GM21528 (cell line): ENCODE results near the gene CPLANE2.
"Not testable (repeated sequence)": the region's sequence is repeated elsewhere in the genome, so short reads cannot be mapped to it uniquely, and the experiment has no call there.

Experiments
- ATAC-seq: cut with Tn5 transposase; IDR thresholded peaks from one replicate; pipeline ENCODE4 v1.9.1; 2021; ENCODE audit warnings: mild to moderate bottlenecking, moderate library complexity; ENCODE audit not compliant: unreplicated experiment, low FRiP score

CPLANE2 gene

DNA sequence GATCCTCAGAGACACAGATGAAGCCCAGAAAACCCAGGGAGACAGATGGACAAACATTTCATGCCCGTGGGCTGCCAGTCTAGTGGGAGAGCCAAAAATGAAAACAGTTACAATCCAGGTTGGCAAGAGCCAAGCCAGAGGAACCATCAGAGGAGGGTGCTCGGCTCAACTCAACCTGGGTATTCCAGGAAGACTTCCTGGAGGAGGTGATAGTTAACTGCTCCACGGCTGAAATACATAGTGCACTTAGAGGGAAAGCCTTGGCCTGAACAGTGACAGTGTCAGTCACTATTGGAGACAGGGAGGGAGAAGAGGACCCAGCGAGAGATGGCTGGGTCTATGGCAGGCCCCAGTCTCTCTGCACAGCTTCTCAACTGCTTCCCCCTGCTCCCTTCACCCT, 26.4 kb downstream of the CPLANE2 start:
- ATAC-seq = no peak

DNA sequence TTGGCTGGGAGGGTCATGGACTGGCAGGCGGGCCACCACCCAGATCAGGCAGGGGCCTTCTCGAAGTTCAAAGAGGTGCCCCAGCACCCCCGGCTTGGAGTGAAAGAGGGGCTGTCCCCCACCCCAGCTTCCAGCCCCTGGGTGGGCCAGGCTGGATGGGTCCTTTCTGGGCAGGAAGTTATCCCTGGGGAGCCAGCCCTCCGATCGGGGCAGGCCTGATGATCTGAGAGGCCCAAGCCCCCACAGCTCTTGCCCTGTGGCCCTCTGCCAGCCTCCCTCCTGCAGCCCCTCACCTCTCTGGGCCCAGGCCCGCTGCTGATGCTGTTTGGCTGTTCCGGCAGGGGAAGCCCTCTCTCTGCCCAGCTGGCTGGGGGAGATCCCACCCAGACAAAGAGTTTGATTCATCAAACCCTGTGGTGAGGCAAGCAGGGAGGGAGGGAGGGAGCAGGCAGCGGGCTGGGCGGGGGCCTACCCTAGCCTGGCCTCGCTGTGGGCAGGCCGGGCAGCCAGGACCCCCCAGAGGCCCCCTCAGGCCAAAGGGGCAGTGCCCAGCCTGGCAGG, 27.1 kb downstream of the CPLANE2 start:
- ATAC-seq = no peak

DNA sequence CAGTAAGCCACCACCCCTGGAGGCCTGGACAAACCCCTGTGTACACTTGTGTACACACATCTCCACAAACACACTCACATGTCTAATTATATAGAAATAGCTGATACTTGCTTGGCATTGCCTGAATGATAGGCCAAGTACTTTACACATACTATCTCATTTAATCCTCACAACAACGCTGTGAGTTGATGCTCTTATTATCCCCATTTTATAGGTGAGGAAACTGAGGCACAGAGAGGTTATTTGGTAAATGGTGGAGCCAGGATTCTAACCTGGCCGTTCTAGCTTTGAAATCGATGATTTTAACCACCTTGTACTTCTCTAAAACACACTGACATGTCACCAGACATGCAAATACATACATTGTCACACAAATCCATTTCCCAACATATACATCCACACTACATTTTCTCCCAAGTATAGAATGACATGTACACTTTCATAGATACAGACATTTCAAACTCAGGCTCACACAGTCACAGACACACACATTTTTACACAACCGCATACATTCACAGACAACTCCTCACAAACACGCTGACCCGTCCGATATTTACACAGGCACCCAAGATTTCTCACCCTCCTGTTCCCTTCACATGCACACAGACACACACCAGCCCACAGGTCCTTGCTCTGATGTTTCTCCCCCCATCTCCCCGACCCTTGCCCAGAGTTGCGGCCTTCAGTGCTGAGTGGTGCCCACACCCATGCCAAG, 27.7 kb downstream of the CPLANE2 start:
- no peak for ATAC-seq

DNA sequence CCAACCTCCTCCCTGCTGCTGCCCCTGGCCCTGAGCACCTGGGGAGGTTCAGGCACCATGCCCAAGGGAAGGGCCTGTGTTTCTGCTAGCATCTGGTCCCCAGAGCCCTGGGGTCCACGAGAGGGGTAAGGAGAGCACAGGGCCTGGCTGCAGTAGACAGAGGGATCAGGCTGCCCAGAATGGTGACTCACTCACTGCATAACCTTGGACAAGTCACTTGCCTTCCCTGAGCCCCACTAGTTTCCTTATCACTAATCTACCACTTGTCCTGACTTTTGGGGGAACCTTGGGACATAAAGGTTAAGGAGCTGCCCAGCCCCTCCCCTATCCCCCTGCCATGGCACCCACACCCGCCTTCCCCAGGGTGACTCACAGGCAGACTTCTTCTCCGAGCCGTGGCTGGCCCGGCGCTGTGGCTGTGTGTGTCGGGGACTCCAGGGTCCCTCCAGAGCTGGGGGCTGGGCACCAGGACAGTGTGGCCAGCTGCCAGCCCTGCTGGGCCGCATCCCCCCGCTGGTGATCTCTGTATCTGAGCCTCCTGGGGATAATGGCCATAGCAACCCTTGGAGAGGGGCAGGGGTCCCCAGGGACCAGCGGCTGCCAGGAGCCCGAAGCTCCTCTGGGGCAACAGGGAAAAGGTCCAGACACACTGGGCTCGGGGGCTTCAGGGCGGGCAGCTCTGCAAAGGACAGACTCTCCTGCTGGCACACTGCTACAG, 28.6 kb downstream of the CPLANE2 start:
- no peak for ATAC-seq

DNA sequence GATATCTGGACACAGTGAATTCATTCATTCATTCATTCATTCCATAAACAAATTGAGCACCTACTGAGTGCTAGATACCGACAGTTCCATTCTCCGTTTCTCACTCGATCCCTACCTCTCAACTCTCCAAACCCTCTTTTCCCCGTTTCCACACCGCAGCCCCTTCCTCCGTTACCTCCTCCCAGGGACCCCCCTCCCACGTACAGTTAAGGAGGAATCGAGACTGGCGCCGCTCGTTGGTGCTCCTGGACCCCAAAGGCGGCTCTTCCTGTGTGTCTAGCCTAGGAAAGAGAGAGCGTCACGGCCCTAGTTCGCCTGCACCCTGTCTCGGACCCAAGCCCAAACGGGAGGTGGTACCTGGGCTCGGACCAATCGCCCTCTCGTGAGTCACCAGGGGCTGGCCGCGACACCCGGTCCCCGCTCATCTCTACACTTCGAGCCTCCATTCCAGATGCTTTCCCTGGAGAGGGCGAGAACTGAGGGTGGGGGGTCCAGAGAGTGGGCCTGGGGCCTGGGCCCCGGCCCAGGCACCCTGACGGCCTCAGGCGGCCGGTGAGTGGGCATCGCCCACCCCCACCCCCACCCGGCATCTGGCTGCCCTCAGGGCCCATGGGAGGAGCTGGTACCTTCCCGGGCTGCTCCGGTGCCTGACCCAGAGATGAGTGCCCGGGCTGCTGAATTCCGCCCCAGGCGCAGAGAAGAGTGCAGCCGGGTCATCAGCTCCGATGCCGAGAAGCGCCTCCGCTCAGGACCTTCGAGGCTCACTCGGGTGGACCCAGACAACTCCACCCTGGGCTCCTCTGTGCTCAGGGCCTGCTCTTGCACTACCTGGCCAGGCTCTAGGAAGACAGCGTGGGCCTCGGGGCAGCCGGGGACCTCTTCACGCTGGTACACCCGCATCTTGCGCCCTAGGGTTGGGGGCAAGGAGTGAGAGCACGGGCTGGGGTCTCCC, 29.4 kb downstream of the CPLANE2 start:
- no peak for ATAC-seq

DNA sequence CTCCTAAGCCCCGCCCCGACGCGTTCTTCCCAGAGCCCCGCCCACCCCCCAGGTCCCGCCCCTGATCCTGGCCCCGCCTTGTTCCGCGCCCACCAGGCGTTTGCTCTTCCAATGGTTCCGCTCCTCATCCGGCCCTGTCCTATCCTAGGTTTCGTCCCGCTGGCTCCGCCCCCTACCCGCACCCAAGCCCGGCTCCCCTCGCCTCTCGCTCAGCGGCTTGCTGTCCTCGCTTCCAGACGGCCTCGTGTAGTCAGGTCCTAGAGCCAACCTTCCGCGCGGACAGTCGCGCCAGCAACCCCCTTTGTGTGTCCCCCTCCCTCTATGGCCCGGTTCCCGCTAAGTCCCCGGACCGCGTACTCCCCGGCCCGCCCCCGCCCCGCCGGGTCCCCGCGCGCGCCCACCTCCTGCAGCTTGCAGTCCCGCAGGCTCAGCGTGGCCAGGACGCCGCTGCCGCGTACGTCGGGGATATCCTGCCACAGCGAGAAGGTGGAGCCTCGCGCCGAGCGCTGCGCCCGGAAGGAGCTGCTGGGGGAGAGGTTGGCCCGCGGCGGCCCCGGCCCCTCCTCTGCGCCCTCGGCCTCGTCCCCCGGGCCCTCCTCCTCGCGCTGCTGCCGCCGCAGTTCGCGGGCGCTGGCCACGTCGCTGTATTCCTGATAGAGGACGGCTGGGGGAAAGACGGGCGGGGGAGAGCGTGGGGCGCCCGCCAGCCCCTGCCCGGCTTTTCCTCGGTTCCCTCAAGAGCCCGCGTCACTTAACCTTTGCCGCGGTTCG, 30.3 kb downstream of the CPLANE2 start:
- ATAC-seq = peak; percentile 64

DNA sequence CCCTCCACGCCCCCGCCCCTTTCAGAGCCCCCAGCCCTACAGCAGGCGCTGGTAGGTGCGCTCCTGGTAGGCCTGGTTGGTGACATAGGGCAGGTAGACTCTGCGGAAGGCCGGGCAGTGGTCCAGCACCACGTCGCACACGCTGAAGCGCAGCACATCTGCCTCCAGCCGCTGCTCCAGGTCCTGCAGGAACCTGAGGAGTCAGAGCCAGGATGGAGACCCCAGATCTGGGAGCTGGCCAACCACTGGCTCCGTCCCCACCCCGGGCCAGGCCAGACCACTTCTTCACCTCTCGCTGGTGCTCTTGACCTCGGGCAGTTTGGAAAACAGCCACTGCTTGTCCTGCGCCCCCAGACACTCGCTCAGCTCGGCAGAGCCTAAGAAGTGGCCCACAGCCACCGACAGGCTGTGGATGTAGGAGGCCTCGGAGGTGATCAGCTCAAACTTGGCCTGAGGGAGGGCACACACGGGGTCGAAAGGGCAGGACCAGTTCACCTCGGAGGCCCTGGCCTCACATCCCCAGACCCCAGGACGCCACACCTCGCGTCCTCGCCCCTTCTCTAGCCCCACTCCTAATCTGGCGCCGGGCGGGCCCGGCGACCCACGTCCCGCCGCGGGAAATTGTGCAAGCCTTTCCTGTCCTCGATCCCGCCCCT, 31.0 kb downstream of the CPLANE2 start:
- no peak for ATAC-seq

DNA sequence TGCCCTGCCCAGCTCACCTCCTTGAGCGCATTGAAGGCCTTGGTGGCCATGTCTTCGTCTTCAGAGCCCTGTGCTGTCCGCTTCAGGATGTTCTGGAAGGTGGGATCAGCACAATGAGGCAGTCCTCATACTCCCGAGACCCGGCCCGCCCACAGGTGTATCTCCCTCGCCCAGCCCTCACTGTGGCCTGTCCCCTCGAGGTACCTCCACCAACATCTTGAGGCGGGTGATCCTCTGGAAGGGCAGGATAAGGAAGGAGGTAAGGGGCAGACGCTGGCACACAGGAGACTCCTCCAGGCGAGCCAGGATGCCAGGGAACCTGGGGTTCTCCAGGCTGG, 31.7 kb downstream of the CPLANE2 start:
- no peak for ATAC-seq

DNA sequence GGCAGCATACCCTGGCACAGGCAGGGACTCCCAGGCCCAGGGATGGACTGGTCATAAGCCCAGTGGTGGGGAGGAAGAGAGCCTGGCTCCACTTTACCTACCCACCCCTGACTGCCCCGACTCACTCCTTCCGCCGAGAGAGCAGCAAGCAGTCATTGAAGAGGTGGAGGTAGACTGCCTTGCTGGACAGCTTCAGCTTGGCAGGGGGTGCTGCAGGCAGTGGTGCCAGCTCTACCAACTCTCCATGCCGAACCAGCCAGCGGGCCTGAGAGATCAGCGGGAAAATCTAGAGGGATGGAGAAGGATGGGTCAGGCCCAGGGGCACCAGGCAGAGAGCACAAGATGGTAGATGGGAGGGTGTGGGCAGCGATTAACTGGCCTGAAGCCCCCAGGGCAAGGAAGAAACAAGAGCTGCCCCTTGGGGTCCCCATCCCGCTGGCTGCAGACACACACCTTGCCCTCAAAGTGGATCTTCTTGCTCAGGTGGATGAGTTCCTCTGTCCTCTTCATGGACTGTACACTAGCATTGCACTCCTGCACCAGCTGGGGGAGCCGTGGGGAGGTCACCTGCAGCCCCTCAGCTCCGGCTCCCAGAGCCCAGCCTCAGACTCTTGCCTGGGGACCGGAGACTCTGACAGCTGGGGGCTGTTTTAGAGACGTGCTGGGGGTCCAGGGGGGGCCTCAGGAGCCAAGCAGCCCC, 32.2 kb downstream of the CPLANE2 start:
- no peak for ATAC-seq

DNA sequence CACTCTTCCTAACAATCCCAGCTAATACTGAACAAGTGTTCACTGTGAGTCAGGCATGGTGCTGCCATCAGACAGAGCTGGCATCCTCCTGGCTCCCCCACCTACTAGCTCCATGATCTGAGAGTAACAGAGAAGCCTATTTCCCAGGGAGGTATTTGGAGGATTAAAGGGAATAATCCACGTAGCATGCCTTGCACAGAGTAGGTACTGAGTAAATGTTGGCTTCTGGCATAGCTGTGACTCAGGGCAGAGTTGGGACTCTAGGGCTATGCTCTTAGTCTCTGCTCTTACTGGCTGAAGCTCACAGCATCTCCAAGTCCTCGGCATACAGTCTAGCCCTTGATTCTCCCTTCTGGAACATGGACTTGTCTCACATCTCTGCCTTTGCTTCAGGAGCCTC, 32.8 kb downstream of the CPLANE2 start:
- ATAC-seq = no peak

DNA sequence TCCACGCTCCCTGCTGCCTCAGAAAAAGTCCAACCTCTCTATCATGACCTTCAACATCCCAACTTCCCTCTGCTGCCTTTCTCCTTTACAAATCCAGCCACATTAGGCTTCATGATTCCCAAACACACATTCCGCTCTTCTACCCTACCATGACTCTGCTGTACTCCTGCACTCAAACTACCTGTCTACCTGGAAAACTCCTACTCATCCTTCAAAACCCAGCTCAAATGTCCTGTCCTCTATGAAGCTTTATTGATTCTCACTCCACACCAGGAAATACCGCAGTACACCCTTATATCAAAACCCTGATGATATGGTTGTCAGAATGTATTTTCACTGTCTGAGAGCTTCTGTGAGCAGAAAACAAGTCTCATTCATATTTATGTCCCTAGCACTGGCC, 33.4 kb downstream of the CPLANE2 start:
- ATAC-seq = no peak

DNA sequence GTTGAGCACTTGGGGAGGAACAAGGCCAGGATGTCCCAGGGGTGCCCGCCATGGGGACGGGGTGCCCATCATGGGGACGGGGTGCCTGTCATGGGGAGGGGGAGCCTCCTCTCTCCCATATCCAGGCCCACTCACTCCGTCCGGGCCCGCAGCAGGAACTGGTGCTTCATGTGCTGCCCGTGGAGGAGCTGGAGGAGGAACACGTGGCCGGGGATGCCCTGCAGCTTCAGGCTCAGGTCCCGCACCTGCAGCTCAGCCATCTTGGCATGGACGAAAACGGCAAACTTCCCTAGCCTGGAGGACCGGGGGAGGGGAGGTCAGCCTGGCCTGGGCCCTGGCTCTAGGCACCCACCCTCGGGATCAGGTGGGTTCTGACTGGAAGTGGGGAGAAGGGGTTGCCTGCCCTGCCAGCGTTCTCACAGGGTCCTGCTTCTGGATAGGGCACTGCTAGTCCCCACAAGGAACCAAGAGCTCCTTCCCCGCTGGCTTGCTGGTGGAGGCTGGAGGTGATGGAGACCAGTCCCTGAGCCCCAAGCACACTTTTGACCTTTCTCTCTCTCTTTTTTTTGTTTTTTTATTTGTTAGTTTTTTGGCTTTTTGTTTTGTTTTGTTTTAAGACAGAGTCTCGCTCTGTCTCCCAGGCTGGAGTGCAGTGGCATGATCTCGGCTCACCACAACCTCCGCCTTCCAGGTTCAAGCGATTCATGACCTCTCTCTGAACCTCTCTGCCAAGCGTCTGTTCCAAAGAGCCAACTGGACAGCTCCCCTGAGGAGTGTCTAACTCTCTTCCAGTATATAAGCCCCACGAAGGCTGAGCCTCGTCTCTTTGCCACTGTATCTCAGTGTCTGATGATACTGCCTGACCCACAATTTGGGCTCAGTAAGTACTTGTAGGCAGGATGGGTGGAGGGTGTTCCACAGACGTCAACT, 34.4 kb downstream of the CPLANE2 start:
- no peak for ATAC-seq

DNA sequence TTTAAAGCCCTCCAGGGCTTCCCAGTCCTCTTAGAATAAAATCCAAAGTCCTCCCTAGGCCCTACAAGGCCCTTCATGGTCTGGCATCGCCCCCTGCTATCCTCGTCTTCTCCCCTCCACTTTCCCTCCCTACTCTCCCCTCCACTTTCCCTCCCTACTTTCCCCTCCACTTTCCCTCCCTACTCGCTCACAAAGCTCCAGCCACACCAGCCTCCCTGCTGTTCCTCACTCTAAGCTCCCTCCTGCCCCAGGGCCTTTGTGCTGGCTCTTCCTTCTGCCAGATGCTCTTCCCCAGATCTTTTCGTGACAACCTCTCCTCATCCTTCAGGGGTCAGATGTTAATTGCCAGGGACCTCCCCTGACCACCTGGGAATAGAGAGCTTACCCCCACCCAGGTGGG, 37.3 kb downstream of the CPLANE2 start:
- ATAC-seq = no peak

DNA sequence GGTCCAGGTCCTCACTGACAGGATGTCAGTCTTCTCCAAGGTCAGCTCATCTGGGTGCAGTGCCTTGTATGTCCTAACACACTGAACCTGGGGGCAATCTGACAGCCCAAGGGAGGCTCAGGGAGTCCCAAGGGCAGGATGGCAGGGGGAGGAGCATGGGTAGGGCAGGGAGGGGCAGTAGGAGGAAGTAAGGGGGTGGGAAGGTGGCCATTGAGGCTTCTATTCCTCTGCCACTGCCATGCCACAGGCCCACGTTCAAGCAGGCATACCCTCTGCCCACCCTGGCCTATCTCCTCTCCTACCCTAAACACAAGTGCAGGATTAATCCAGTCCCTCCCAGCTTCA, 37.9 kb downstream of the CPLANE2 start:
- no peak for ATAC-seq

DNA sequence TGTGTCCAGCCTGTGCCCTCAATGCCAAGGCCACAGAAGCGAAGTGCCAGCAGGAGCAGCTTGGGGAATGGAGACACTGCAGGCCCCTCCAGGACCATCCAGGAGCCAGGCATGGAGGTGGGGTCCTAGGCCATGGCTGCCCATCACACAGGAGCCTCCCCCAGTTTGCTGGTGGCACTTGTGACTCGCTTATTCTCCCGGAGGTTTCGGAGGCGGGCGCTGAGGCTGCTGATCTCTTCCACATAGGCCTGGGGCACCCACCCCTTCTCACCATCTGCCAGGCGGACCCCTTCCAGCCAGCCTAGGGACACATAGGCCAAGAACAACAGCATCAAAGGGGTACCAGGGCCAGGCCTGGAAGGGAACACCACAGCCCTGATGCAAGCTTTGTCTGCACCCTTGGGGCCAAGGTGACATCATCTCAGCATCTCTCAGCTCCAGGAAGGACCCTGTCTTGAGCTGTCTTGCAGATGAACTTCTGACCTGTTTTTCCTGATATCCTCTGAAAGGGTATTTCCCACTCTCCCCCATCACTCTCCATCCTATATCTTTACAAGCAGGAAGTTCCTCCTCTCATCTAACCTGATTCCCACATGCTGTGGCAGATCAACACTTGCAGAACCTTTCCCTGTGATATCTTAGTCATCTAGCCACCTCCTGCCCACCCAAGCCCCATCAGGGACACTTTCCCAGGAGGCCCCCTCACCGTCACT, 38.4 kb downstream of the CPLANE2 start:
- ATAC-seq = no peak

DNA sequence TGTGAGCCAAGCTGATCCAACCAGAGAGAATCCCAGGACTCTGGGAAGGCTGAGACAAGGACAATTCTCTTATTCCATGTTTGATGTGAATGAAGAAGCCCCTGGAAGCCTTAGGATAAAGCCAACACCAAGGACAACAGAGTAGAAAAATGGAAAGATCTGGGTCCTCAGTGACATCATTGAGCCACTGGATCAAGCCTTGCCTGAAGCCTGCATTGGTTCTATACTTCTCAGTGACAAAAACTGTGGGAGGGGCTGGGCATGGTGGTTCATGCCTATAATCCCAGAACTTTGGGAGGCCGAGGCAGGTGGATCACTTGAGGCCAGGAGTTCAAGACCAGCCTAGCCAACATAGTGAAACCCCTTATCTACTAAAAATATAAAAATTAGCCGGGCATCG, 40.1 kb downstream of the CPLANE2 start:
- no peak for ATAC-seq

DNA sequence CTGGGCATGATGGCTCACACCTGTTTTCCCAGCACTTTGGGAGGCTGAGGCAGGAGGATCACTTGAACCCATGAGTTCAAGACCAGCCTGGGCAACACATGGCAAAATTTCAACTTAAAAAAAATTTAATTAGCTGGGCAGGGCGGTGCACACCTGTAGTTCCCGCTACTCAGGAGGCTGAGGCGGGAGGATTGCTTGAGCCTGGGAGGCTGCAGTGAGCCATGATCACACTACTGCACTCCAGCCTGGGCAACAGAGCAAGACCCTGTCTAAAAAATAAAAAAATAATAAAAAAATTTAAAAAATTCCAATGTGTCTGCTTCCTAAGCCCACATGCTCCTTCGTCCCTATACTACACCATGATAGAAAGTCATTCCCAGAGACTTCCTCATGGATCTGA, 40.8 kb downstream of the CPLANE2 start:
- not testable (repeated sequence) for ATAC-seq

DNA sequence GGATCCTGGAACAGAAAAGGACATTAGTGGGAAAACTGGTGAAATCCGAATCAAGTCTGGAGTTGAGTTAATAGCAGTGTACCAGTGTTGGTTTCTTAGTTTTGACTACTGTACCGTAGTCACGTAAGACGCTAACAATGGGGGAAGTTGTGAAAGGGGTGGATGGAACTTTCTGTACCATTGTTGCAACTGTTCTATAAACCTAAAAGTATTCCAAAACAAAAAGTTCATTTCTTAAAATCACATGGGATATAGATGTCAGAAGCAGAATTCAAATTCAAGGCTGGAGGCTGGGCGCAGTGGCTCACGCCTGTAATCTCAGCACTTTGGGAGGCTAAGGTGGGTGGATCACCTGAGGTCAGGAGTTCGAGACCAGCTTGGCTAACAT, 41.5 kb downstream of the CPLANE2 start:
- ATAC-seq = no peak
